GM18868 (cell line): ENCODE results near the gene GCM1.

Experiments
- ATAC-seq: cut with Tn5 transposase; IDR thresholded peaks from one replicate; pipeline ENCODE4 v1.9.1; 2021; ENCODE audit warnings: mild to moderate bottlenecking, moderate library complexity; ENCODE audit not compliant: unreplicated experiment

GCM1 gene

DNA sequence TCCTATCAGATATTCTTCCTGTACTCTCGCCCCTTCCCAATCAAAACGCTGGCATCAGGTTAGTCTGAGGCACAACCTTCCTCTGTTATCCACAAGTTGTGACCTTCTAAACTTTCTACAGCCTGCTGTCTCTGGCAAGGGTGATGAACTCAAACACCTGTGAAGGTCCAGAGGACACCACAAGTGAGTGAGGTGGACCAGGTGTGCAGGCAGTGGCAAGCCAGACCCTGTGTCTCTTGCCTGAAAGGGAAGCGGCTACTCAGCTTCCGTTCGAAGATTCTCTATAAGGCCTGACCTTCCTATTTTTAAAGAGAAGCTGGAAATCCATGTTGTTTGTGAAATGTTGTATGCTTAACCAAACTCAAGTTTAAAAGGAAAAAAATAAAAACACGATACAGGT lies 36.8 kb downstream of the GCM1 start:
- no peak for ATAC-seq

DNA sequence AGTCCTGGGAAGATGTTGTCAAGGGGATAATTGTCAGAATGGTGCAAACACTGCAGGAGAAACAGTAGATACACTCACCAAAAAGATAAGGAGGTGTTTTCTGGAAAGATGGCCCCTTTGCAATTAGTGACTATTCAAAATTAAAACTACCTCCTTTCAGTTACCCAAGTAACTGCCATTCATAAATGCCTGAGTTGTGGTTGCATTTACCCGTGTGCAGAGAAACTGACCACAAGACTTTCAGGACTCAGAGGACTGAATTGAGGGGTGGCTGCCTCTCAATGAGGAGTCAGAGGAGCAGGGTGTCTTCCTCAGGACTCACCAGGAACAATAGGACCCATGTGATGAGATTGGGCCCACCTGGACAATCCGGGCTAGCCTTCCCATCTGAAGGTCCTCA lies 39.0 kb downstream of the GCM1 start:
- ATAC-seq: no peak

DNA sequence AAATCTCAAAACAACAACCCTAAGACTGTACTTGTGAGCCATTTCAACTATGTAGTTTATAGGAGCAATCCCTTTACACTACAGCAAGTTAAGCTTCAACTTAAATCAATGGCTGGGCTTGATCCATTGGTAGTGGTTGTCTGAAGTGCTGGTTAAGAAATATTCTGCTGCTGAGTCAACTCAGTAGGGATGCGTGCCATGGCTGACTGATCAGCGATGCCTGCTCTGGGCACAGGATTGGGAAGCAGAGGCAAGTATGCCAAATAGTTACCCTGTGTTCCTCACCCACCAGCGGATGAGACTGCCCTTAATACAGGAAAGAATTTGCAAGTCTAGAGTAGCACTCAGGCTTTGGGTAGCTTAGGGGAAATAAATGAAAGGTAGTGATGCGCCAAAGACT lies 41.5 kb downstream of the GCM1 start:
- ATAC-seq: no peak

DNA sequence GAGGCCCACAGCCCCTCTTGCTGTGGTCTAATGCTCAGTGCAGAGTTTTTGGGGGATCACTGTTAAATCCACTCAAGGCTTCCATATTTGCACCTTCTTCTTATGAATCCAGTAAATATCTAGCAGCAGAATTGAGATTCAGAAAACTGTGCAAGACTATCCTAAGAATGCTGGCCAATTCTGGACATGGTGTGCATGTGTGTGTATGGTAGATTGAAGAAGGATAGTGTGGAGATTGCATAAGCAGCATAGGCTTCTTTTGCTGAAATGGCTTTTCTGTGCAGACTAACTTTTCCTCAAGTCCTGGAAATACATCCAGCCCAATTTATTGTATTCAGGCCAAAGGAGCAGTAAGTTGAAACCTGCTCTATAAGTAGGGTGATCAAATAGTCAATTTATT lies 43.7 kb downstream of the GCM1 start:
- no peak for ATAC-seq

DNA sequence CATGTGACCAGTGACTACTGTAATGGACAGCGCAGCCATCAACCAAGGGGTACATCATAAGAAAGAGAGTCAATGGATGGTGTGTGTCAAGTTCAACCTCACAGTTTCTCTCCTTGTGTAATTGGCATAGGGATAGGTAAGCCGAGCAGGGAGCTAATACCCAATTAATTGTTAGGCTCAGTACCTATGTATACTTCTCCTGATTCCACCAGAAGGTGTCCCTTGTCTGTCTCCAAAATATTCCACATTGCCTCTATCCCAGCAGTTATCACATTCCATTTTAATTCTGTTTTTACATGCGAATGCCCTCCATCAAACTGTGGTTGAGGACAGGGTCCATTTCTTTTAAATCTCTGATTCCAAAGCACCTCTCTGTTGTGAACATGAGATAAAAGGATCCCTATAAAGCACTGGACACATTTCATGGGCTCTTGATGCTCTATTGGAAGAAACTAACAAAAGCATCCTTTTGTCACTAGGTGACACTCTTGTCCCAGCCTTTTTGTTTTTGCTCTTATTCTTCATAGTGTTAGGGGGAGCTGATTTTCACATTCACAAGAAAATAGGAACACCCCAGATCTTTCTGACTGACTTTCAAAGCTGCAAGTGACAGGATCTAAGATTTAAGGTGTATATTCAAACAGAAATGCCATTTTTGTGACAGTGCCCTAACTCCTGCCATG lies 44.5 kb downstream of the GCM1 start:
- no peak for ATAC-seq

DNA sequence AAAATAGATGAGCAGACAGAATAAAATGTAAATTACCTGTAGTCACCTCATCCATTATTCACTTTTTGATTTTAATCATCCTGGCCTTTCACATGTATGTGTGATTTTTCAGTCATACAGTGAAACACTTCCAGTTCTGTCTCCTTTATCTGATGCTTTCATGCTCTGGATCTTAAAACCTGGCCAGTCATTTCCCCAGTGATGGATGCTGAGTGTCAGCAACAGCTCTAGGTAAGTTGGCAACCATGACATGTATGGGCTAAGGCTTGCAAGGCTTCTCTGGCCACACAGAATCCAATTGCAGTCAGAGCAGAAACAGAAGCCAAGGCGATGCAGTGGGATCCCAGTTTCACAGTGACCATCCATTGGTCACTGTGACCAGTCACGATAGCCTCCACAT lies 47.6 kb downstream of the GCM1 start:
- no peak for ATAC-seq

DNA sequence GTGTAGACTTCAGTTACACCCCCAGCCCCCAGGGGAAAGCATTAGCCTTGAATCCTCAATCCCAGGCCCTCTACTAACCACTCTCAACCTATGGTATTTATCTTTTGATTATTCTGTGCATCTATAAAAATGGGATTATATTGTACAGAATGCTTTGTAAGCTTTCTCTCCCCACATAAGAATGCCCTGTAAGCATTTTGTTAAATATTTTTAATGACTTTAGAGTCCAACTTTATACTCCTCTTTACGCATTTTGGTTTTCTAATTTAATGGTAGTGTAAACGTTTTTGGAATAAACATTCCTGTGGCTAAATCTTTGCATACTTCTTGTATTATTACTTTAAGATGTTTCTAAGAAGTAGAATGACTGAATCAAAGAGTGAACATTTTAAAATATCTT lies 48.1 kb downstream of the GCM1 start:
- no peak for ATAC-seq

DNA sequence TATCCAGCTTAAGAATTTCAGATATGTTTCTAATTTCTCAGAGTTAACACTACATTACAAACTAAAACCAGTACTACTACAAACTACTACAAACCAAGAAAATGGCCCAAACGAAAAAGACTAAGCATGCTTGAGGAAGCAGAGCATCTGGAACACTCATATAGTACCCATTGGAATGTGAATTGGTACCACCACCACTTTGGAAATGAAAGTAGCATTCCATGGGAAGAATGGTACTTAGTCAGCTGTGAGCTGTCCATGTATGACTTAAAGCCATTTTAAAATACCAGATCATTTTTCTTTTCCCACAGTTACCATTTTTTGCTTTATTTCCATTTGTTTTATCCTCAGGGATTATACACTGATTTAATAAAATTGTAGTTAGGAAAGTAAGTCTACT lies 52.9 kb downstream of the GCM1 start:
- no peak for ATAC-seq

DNA sequence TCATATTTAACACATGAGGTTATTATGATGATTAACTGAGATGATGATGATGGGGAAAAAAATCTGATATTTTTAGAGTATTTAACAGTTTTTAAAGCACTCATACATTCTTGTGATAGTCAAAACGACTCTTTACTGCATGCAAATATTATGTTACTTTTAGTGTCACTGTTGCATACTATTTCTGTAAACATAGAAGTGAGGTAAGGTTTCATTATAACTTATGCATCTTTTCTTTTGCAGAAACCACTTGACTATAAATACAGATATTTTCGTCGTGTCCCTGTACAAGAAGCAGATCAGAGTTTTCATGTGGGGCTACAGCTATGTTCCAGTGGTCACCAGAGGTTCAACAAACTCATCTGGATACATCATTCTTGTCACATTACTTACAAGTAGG lies 53.4 kb downstream of the GCM1 start:
- no peak for ATAC-seq

DNA sequence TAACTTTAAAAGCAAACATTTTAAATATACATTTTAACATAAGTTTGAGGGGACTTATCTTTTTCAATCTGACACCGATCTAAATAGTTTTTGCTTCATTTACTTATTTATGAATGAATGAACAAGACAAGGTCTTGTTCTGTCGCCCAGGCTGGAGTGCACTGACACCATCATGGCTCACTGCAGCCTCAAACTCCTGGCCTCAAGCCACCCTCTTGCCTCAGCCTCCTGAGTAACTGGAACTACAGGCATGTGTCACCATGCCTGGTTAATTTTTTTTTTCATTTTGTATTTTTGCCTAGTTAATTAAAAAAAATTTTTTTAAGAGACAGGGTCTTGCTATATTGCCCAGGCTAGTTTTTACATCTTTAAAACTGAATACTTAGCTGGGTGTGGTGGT lies 58.1 kb downstream of the GCM1 start:
- ATAC-seq: no peak

DNA sequence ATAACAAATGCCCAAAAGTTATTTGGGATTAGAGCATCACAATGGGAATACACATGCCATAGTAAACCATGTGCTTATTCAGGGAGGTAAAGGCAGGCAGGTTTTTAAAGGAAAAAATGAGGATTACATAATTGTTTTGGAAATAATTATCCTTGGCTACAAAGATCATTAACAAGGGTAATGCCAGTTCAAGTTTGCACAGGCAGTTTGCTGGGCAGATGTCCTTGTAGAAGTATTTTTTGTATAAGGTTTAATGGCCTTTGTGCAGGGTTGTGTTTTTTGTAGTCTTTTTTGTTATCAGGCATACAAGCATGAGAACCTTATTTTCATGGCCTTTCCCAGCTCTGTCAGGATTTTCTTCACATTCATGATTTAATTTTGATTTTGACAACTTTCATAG lies 58.7 kb downstream of the GCM1 start:
- no peak for ATAC-seq

DNA sequence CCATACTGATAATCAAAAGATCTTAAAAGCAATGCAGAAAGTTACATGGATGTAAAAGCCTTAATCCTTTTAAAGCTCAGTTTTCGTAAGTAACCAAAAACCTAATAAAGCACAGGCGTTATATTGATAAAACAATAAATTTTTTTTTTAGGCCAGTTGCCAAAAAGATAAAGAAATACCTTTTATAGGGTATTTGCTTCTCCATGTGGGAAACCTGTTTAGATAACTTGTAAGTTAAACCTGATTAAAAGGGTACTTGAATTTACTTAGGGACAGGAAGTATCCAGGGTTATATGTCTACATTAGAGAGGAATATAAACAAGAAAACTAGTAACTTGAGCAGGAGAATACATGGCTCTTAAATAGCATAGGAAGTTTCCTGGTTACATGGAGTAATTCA lies 62.3 kb downstream of the GCM1 start:
- ATAC-seq: no peak

DNA sequence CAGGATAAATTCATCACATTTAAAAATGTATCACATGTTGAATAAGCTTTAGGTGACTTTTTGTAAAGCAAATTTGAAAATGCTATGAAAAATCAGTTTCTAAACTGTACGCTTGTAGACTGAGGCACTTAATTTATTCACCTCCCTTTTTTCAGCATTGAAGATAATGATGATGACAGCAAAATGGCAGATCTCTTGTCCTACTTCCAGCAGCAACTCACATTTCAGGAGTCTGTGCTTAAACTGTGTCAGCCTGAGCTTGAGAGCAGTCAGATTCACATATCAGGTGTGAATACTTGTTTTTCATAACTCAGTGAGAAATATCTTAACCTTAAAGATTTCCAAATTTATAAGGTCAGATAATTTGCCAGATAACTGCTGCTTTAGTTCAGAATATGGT lies 67.8 kb downstream of the GCM1 start:
- ATAC-seq: no peak
